Fibroblast of villous mesenchyme (primary cell): ENCODE measurements around the gene MGLL. TPM values are rescaled to one million over a fixed set of nuclear protein-coding genes. Genes with fewer than 3 reads are reported as not detected.

Experiments
- DNase-seq: peaks from one replicate; pipeline ENCODE4 v3.0.0-alpha.2; 2010; ENCODE audit warnings: low read depth
- H3K4me3 ChIP-seq: 2 replicates; pipeline ENCODE4 v1.5.1; 2011; ENCODE audit warnings: low read depth, mild to moderate bottlenecking, low read length
- CTCF ChIP-seq: IDR thresholded peaks from 2 replicates; pipeline ENCODE4 v1.5.1; 2012; ENCODE audit warnings: low read depth, mild to moderate bottlenecking, low read length; ENCODE audit not compliant: insufficient read depth
- total RNA-seq: library from RNA; depleted of rRNA; stranded (reverse); fragments of >200 nt; gene quantifications from 2 replicates; pipeline ENCODE4 v1.2.3, GENCODE V29; 2012

MGLL gene
- total RNA-seq, 1 donor = 141 TPM

GRCh38 chr3:127787571-127788365, 34.5 kb downstream of the MGLL start:
- H3K4me3 ChIP-seq = no peak overlapping the region
- no peak for TF ChIP-seq CTCF
- no peak for DNase-seq

- no peak for DNase-seq
- H3K4me3 ChIP-seq = no peak overlapping the region
Observed at GRCh38 chr3:127787071-127787490, 35.2 kb downstream of the MGLL start.

GRCh38 chr3:127786353-127787070, 35.8 kb downstream of the MGLL start:
- TF ChIP-seq CTCF = no peak
- peak; percentile 83 for DNase-seq
- H3K4me3 ChIP-seq = no peak overlapping the region

More at GRCh38 chr3:127787071-127787490, 35.2 kb downstream of the MGLL start:
- TF ChIP-seq CTCF = no peak

DNA sequence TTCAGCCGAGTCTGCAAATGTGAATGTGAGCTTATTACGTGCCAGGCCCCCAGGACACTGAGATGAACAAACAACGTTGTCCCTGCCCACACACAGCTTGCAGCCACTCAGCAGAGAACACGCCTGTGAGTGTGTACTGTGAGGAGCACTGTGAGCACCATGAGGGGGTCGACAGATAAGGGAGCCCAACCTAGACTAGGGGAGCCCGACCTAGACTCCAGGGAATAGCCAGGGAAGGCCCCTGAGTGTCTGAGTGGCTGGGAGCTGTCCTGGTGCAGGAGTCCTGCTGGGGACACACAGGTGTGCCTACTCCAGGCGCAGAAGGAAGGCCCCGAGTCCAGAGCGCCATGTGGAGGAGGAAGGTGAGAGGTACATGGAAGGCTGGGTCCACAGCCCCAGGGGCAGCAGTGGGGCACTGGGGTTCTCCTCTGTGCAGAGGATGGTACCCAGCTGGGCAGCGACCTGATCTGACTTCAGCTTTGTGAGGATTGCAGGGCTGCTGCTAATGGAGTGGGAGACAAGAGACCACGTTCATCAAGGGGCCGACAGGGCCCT, 36.5 kb downstream of the MGLL start:
- no peak for TF ChIP-seq CTCF
- H3K4me3 ChIP-seq = no peak overlapping the region
- no peak for DNase-seq

- no peak overlapping the region for H3K4me3 ChIP-seq
- no peak for TF ChIP-seq CTCF
- DNase-seq = no peak
Observed at GRCh38 chr3:127784865-127785710, 37.2 kb downstream of the MGLL start.

GRCh38 chr3:127784283-127784682, 38.0 kb downstream of the MGLL start:
- no peak for DNase-seq
- no peak overlapping the region for H3K4me3 ChIP-seq
- no peak for TF ChIP-seq CTCF
